WTC11 (cell line): ENCODE data around the gene TMEM52. TPM values are rescaled to one million over a fixed set of nuclear protein-coding genes. Genes with fewer than 3 reads are reported as not detected.

Experiments used
- ATAC-seq: fragments of 200-7000 bp; cut with Tn5 transposase; 2 replicates; pipeline ENCODE4 v1.10.0; 2021; ENCODE audit warnings: mild to moderate bottlenecking, moderate library complexity
- CTCF ChIA-PET: fragments of 300-600 bp; sonication (Branson Sonifier 250); formaldehyde crosslinking; loops from one replicate; lab custom pipeline; 2021; ENCODE audit warnings: antibody characterized with exemption; lab: Charles Lee
- POLR2A ChIA-PET: fragments of 350-600 bp; sonication (Branson Sonifier 250); formaldehyde crosslinking; loops from one replicate; lab custom pipeline; 2021; ENCODE audit warnings: antibody characterized with exemption; lab: Charles Lee
- DNase-seq: peaks from one replicate; pipeline ENCODE4 v3.0.0; 2021; ENCODE audit warnings: low spot score
- H3K27ac Mint-ChIP-seq: 2 replicates; pipeline ENCODE4 v1.8.0; 2021; ENCODE audit warnings: mixed read lengths
- H3K27me3 Mint-ChIP-seq: 2 replicates; pipeline ENCODE4 v1.8.0; 2021; ENCODE audit warnings: low read depth, mild to moderate bottlenecking, moderate library complexity, mixed read lengths
- H3K36me3 Mint-ChIP-seq: 2 replicates; pipeline ENCODE4 v1.8.0; 2021; ENCODE audit warnings: mixed read lengths
- H3K4me1 Mint-ChIP-seq: 2 replicates; pipeline ENCODE4 v1.8.0; 2022; ENCODE audit warnings: mixed read lengths
- H3K4me3 Mint-ChIP-seq: 2 replicates; pipeline ENCODE4 v1.8.0; 2021; ENCODE audit warnings: mild to moderate bottlenecking, moderate library complexity, mixed read lengths
- H3K9me3 Mint-ChIP-seq: 2 replicates; pipeline ENCODE4 v1.8.0; 2021; ENCODE audit warnings: mixed read lengths
- ESRRA ChIP-seq: sonication (generic); formaldehyde crosslinking; IDR thresholded peaks from 2 replicates; pipeline ENCODE4 v1.8.1; 2022; ENCODE audit warnings: mild to moderate bottlenecking, missing genetic modification reagents, borderline replicate concordance
- FOXP1 ChIP-seq: sonication (generic); formaldehyde crosslinking; IDR thresholded peaks from 2 replicates; pipeline ENCODE4 v1.8.0; 2022; ENCODE audit warnings: missing genetic modification reagents, mild to moderate bottlenecking, moderate library complexity, borderline replicate concordance
- HMGA2 ChIP-seq: fragments of 250-450 bp; sonication (Bioruptor Pico); IDR thresholded peaks from 2 replicates; pipeline ENCODE4 v1.4.0; 2021; ENCODE audit warnings: mild to moderate bottlenecking, moderate library complexity
- JAZF1 ChIP-seq: fragments of 250-450 bp; sonication (Bioruptor Pico); IDR thresholded peaks from 2 replicates; pipeline ENCODE4 v1.9.0; 2021; ENCODE audit warnings: moderate library complexity, mild to moderate bottlenecking, inconsistent platforms
- JUN ChIP-seq: sonication (generic); formaldehyde crosslinking; IDR thresholded peaks from 2 replicates; pipeline ENCODE4 v1.8.0; 2023; ENCODE audit warnings: mild to moderate bottlenecking, missing genetic modification reagents
- KAT7 ChIP-seq: sonication (generic); formaldehyde crosslinking; IDR thresholded peaks from 2 replicates; pipeline ENCODE4 v1.8.1; 2023; ENCODE audit warnings: missing genetic modification reagents, mild to moderate bottlenecking, borderline replicate concordance
- MXD4 ChIP-seq: fragments of 250-450 bp; sonication (Bioruptor Pico); IDR thresholded peaks from 2 replicates; pipeline ENCODE4 v1.8.0; 2021; ENCODE audit warnings: mild to moderate bottlenecking, moderate library complexity, borderline replicate concordance
- NFE2L1 ChIP-seq: sonication (generic); formaldehyde crosslinking; IDR thresholded peaks from 2 replicates; pipeline ENCODE4 v1.8.1; 2023; ENCODE audit warnings: missing genetic modification reagents
- NR3C1 ChIP-seq: sonication (generic); formaldehyde crosslinking; conservative IDR thresholded peaks from 2 replicates; pipeline ENCODE4 v1.8.1; 2023; ENCODE audit warnings: low read depth, mild to moderate bottlenecking, missing genetic modification reagents
- SP1 ChIP-seq: sonication (generic); formaldehyde crosslinking; conservative IDR thresholded peaks from 2 replicates; pipeline ENCODE4 v1.8.1; 2022; ENCODE audit warnings: missing genetic modification reagents
- ZNF416 ChIP-seq: fragments of 250-450 bp; sonication (Bioruptor Pico); IDR thresholded peaks from 2 replicates; pipeline ENCODE4 v1.9.0; 2021; ENCODE audit warnings: mild to moderate bottlenecking, inconsistent platforms
- total RNA-seq: library from RNA; stranded (reverse); gene quantifications from 3 replicates; pipeline ENCODE4 v1.2.3, GENCODE V29; 2021
- TF ChIP-seq, protein P1 (sequence below): sonication (generic); formaldehyde crosslinking; IDR thresholded peaks from 2 replicates; pipeline ENCODE4 v1.8.0; 2022; ENCODE audit warnings: missing genetic modification reagents
- TF ChIP-seq, protein P2 (sequence below): sonication (generic); formaldehyde crosslinking; IDR thresholded peaks from 2 replicates; pipeline ENCODE4 v1.8.1; 2023; ENCODE audit warnings: mild to moderate bottlenecking, missing genetic modification reagents, moderate library complexity
- TF ChIP-seq, protein P3 (sequence below): sonication (generic); formaldehyde crosslinking; IDR thresholded peaks from 2 replicates; pipeline ENCODE4 v1.8.1; 2022; ENCODE audit warnings: mild to moderate bottlenecking, moderate library complexity, missing genetic modification reagents
- TF ChIP-seq, protein P4 (sequence below): sonication (generic); formaldehyde crosslinking; IDR thresholded peaks from 2 replicates; pipeline ENCODE4 v1.8.1; 2023; ENCODE audit warnings: mild to moderate bottlenecking, missing genetic modification reagents, borderline replicate concordance
- TF ChIP-seq, protein P5 (sequence below): sonication (generic); formaldehyde crosslinking; IDR thresholded peaks from 2 replicates; pipeline ENCODE4 v1.8.1; 2022; ENCODE audit warnings: mild to moderate bottlenecking, missing genetic modification reagents, moderate library complexity, borderline replicate concordance
- TF ChIP-seq, protein P6 (sequence below): sonication (generic); formaldehyde crosslinking; IDR thresholded peaks from 2 replicates; pipeline ENCODE4 v1.8.1; 2023; ENCODE audit warnings: mild to moderate bottlenecking, missing genetic modification reagents

TMEM52 gene
- total RNA-seq, 1 experiment from 2014 or later, result 21.9 TPM

DNA sequence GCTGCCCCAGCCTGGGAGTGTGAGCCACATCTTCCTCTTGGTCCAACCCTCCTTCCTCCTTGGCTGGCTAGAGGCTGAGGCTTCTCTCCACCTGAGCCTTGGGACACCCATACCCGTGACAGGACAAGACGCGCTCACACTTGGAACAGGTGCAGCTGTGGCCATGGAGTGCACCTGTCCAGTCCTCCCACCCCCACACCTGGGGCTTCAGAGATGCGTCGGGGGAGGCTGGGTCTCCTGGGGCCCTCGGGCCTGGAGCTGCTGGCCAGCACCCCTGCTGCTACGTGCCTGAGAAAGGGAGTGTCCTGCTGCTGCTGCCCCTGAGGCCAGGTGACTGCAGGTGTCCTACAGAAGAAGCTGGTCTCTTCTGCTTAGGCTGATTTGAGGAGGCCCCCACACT lies 37.0 kb upstream of the TMEM52 start:
- POLR2A ChIA-PET, result no interaction called here
- CTCF ChIA-PET, result interaction anchor here (0.9 to 11.8 kb wide), 7 partner anchors 12 to 176 kb away, joined by 3 to 312 read pairs (median 3); partner anchors contain the start of gene PRKCZ

More for the DNA sequence above, 37.0 kb upstream of the TMEM52 start:
- H3K4me1 Mint-ChIP-seq, result peaks cover 15% of the 10 kb centered on the region
- H3K9me3 Mint-ChIP-seq, result peaks cover 11% of the 10 kb centered on the region
- H3K27me3 Mint-ChIP-seq, result no peaks in the 10 kb centered on the region; the same call in none of the 2 replicates
- no peaks in the 10 kb centered on the region for H3K36me3 Mint-ChIP-seq
- no peak overlapping the region for H3K27ac Mint-ChIP-seq
- H3K4me3 Mint-ChIP-seq, result no peak overlapping the region
- TF ChIP-seq, protein P1, sequence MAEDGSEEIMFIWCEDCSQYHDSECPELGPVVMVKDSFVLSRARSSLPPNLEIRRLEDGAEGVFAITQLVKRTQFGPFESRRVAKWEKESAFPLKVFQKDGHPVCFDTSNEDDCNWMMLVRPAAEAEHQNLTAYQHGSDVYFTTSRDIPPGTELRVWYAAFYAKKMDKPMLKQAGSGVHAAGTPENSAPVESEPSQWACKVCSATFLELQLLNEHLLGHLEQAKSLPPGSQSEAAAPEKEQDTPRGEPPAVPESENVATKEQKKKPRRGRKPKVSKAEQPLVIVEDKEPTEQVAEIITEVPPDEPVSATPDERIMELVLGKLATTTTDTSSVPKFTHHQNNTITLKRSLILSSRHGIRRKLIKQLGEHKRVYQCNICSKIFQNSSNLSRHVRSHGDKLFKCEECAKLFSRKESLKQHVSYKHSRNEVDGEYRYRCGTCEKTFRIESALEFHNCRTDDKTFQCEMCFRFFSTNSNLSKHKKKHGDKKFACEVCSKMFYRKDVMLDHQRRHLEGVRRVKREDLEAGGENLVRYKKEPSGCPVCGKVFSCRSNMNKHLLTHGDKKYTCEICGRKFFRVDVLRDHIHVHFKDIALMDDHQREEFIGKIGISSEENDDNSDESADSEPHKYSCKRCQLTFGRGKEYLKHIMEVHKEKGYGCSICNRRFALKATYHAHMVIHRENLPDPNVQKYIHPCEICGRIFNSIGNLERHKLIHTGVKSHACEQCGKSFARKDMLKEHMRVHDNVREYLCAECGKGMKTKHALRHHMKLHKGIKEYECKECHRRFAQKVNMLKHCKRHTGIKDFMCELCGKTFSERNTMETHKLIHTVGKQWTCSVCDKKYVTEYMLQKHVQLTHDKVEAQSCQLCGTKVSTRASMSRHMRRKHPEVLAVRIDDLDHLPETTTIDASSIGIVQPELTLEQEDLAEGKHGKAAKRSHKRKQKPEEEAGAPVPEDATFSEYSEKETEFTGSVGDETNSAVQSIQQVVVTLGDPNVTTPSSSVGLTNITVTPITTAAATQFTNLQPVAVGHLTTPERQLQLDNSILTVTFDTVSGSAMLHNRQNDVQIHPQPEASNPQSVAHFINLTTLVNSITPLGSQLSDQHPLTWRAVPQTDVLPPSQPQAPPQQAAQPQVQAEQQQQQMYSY, result no peak
- TF ChIP-seq, protein P2, sequence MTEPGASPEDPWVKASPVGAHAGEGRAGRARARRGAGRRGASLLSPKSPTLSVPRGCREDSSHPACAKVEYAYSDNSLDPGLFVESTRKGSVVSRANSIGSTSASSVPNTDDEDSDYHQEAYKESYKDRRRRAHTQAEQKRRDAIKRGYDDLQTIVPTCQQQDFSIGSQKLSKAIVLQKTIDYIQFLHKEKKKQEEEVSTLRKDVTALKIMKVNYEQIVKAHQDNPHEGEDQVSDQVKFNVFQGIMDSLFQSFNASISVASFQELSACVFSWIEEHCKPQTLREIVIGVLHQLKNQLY (CRISPR knock-in tag), result no peak
- TF ChIP-seq, protein P3, sequence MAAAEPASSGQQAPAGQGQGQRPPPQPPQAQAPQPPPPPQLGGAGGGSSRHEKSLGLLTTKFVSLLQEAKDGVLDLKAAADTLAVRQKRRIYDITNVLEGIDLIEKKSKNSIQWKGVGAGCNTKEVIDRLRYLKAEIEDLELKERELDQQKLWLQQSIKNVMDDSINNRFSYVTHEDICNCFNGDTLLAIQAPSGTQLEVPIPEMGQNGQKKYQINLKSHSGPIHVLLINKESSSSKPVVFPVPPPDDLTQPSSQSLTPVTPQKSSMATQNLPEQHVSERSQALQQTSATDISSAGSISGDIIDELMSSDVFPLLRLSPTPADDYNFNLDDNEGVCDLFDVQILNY (CRISPR knock-in tag), result no peak
- TF ChIP-seq MXD4 (CRISPR knock-in tag), result no peak
- TF ChIP-seq JAZF1, result no peak
- TF ChIP-seq ESRRA, result no peak
- TF ChIP-seq, protein P4, sequence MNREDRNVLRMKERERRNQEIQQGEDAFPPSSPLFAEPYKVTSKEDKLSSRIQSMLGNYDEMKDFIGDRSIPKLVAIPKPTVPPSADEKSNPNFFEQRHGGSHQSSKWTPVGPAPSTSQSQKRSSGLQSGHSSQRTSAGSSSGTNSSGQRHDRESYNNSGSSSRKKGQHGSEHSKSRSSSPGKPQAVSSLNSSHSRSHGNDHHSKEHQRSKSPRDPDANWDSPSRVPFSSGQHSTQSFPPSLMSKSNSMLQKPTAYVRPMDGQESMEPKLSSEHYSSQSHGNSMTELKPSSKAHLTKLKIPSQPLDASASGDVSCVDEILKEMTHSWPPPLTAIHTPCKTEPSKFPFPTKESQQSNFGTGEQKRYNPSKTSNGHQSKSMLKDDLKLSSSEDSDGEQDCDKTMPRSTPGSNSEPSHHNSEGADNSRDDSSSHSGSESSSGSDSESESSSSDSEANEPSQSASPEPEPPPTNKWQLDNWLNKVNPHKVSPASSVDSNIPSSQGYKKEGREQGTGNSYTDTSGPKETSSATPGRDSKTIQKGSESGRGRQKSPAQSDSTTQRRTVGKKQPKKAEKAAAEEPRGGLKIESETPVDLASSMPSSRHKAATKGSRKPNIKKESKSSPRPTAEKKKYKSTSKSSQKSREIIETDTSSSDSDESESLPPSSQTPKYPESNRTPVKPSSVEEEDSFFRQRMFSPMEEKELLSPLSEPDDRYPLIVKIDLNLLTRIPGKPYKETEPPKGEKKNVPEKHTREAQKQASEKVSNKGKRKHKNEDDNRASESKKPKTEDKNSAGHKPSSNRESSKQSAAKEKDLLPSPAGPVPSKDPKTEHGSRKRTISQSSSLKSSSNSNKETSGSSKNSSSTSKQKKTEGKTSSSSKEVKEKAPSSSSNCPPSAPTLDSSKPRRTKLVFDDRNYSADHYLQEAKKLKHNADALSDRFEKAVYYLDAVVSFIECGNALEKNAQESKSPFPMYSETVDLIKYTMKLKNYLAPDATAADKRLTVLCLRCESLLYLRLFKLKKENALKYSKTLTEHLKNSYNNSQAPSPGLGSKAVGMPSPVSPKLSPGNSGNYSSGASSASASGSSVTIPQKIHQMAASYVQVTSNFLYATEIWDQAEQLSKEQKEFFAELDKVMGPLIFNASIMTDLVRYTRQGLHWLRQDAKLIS (CRISPR knock-in tag), result no peak
- no peak for TF ChIP-seq JUN (CRISPR knock-in tag)
- TF ChIP-seq HMGA2 (CRISPR knock-in tag), result no peak
- TF ChIP-seq FOXP1, result no peak
- no peak for TF ChIP-seq KAT7 (CRISPR knock-in tag)
- TF ChIP-seq, protein P5, sequence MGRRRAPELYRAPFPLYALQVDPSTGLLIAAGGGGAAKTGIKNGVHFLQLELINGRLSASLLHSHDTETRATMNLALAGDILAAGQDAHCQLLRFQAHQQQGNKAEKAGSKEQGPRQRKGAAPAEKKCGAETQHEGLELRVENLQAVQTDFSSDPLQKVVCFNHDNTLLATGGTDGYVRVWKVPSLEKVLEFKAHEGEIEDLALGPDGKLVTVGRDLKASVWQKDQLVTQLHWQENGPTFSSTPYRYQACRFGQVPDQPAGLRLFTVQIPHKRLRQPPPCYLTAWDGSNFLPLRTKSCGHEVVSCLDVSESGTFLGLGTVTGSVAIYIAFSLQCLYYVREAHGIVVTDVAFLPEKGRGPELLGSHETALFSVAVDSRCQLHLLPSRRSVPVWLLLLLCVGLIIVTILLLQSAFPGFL (CRISPR knock-in tag), result no peak
- TF ChIP-seq NR3C1, result no peak
- TF ChIP-seq NFE2L1 (CRISPR knock-in tag), result no peak
- no peak for TF ChIP-seq ZNF416 (CRISPR knock-in tag)
- TF ChIP-seq, protein P6, sequence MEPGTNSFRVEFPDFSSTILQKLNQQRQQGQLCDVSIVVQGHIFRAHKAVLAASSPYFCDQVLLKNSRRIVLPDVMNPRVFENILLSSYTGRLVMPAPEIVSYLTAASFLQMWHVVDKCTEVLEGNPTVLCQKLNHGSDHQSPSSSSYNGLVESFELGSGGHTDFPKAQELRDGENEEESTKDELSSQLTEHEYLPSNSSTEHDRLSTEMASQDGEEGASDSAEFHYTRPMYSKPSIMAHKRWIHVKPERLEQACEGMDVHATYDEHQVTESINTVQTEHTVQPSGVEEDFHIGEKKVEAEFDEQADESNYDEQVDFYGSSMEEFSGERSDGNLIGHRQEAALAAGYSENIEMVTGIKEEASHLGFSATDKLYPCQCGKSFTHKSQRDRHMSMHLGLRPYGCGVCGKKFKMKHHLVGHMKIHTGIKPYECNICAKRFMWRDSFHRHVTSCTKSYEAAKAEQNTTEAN, result no peak
- TF ChIP-seq SP1, result no peak
- no peak for ATAC-seq
- DNase-seq, result no peak
